Cerebellar nuclear complex (tissue), 1 donor: ENCODE data around the gene MYL6.
"Not testable (repeated sequence)": the region's sequence is repeated elsewhere in the genome, so short reads cannot be mapped to it uniquely, and the experiment has no call there.

Experiments used
- DNase-seq, 2 experiments: peaks; one replicate each; lab custom pipeline; 2025; lab: John Stamatoyannopoulos, UW

MYL6 gene

DNA sequence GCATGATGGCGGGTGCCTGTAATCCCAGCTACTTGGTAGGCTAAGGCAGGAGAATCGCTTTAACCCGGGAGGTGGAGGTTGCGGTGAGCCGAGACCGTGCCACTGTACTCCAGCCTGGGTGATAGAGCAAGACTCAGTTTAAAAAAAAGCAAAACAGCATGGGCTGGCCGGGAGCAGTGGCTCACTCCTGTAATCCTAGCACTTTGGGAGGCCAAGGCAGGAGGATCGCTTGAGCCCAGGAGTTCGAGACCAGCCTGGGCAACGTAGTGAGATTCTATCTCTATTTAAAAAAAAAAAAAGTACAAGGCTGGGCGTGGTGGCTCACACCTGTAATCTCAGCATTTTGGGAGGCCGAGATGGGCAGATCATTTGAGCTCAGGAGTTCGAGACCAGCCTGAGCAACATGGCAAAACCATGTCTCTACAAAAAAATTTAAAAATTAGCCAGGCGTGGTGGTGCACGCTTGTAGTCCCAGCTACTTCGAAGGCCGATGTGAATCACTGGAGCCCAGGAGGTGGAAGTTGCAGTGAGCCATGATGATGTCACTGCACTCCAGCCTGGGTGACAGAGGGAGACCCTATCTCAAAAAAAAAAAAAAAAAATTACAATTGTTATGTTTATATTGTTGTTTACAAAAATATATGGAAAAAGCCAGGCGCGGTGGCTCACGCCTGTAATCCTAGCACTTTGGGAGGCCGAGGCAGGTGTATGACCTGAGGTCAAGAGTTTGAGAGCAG lies 1.5 kb upstream of the MYL6 start:
- DNase-seq, result not testable (repeated sequence)

DNA sequence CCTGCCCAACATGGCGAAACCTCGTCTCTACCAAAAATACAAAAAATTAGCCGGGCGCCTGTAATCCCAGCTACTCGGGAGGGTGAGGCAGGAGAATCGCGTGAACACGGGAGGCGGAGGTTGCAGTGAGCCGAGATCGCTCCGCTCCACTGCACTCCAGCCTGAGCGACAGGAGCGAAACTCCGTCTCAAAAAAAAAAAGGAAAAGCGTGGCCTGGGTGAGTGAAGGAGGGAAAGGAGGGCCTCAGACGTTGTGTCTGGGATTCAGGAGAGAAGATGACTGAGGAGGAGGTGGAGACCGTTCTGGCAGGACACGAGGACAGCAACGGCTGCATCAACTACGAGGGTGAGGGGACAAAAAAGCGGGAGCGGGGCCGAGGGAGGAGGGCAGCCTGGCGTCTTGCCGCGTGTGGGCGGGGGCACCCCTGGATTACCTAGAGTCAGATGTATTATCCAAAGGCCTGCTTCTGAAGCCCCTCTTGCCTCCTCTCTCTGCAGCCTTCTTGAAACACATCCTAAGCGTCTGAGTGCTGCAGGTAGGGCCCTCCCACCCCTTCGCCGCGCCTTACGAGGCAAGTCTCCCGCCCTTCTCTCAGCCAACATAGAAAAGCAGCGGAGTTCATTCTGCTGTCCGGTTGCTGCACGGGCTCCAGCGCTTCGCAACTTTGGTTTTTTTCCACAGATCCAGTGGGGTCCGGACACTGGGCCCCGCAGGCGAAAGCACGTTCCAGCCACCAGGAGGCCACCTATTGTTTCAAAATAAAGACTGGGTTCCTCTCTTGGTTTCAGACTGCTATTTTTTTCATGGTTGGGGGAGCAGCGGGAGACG lies 744 bp upstream of the MYL6 start:
- peak in 1 of 2 experiments; percentile 58 for DNase-seq

DNA sequence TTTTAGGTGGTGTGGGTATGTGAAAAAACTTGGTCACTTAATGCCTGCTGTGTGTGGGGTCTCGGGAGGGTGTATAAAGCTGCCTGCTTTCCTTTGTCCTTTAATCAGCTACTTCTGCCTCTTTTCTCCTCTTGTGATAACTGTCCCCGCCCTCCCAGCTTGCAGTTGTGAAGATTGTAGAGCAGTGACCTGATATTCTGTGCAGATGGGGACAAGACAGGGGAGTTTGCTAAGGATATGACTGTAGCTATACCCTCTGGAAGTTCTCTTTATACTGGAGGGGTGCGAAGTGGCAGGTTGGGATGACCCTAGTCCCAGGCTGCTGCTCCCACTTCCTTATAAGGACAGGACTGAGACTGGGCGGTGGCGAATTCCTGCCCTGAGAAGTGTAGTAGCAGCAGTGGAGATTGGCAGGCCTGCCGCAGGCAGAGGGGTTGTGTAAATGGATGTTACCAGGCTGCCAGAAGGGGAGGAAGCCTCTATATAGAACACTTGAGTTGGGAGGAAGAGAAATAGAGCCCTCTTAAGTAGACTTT lies 835 bp downstream of the MYL6 start:
- DNase-seq, result no peak

DNA sequence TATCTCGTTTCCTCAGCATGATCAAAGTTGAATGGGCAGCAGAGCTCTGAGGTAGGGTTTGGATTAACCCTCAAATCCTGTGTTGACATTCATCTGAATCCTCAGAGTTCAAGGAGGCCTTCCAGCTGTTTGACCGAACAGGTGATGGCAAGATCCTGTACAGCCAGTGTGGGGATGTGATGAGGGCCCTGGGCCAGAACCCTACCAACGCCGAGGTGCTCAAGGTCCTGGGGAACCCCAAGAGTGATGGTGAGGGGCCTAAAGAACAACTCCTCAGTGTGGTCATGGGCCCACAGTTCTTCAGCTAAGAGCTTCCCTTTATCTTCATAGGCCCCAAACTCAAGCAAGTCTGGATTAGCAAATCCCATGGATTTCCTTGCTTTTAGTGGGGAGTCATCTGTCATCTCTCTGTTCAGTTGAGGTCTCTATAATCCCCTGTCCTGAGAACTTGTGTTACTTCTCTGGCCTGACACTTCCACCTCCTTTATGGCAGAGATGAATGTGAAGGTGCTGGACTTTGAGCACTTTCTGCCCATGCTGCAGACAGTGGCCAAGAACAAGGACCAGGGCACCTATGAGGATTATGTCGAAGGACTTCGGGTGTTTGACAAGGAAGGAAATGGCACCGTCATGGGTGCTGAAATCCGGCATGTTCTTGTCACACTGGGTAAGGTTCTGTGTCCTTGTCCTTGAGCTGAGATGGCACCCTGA lies 1.5 kb downstream of the MYL6 start:
- no peak for DNase-seq

DNA sequence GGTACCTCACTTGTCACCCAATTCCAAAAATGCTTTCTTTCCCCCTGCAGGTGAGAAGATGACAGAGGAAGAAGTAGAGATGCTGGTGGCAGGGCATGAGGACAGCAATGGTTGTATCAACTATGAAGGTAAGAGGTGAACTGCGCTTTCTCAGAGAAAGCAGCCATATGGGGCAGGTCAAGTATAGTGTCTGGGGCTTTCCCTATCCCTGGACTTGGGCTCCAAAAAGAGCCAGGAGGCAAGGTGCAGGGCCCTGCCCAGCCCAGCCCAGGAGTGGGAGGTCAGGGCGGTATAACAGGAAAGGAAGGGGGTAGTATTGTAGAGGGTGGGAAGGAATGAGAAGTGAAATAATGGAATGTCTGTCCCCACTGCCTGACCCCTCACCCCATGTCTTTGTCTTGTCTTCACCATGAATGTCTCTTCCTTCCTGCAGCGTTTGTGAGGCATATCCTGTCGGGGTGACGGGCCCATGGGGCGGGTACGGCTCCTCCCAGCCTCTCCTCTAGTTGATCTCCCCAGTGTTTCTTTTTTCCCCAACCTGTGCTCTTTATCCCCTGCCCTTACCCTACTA lies 2.1 kb downstream of the MYL6 start:
- DNase-seq, result no peak

DNA sequence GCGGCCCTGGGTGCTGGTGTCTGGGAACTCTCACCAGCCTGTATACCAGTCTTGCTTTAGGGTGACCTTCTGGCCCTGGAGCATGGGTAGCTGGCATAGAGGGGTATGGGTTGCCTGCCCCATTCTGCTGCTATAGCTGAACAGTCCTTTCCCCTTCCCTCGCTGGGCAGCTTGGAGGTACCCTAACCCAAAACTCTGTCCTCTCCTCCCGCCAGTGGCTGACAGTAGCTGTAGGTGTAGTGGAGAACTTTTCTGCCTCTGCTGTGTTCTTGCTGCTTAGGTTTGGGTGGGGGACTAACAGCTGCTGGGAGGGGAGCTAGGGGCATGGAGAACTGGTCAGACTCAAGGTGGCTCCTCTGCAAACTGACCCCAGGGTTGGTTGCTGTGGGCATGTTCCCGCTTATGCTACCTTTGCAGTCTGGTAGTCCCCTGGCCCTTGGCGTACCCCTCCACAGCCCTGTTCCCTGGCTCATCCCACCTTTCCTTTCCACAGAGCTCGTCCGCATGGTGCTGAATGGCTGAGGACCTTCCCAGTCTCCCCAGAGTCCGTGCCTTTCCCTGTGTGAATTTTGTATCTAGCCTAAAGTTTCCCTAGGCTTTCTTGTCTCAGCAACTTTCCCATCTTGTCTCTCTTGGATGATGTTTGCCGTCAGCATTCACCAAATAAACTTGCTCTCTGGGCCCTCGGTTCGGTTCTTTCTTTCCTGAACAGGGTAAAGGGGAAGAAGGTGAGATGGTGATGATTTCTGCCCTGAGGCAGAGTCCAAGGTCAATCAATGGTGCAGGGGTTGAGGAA lies 2.9 kb downstream of the MYL6 start:
- DNase-seq, result no peak

DNA sequence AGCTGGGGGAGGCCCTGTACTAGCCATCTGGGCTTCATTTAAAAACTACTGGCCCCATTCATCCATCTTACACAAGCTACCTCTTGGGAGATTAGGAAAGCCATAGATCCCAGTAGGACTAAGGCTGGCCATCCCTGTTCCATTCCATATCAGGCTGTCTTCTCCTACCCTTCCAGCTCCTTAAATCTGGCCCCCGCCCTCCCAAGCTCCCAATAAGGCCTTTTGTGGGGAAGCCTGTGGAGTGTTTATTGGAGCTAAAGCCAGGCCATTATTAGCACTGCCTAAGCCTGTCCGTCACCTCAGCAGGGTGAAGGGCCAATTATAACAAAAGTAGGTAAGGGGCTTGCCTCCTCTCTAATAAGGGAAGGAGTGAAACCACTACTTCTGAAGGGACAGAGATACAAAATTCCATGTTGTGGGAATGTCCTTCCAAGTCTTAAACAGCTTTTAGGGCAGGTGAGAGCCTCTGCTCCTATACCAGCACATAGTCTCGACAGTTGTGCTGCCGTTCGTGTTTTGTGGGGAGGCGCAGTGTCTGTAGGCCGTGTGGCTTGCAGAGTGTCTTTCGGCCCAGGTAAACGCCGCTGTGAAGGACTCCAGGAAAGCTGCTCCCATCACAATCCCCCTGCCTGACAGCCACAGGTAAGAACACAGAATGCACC lies 3.7 kb downstream of the MYL6 start:
- no peak for DNase-seq

DNA sequence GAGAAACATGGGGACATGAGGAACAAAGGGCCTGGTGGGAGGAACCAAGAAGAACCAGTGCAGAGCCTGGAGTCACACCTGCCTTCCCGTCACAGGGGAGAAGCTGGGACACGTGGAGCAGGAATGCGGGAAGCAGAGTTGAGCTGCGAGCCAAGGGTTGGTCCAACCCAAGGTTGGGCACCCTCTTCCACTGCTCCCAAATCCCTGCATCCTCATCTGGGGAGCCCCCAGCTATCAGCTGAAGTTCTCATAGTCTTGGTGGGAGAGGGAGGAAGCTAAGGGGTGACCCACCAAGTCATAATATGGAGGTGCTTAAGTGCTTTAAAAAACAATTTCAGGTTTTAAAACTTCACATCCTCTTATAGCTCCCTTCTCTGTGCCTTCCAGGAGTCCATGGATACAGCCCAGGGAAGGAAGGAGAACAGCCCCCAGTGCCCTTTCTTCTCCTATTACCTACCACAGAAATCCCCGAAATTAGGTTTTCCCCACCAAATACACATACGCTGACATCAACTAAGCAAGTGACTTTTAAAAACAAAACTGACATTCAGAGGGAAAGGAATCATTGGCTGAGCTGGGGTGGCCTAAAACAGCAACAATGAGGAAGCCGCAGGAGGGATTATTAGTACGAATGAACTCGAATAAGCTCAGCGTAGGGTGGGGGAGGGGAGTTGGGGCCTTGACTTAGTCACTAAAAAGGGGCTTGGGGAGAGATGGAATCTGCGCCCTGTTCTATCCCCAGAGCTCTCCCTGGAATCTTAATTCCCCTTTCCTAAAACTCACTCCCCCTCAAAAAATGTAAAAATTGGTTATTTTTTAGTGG lies 4.5 kb downstream of the MYL6 start:
- DNase-seq, result no peak

DNA sequence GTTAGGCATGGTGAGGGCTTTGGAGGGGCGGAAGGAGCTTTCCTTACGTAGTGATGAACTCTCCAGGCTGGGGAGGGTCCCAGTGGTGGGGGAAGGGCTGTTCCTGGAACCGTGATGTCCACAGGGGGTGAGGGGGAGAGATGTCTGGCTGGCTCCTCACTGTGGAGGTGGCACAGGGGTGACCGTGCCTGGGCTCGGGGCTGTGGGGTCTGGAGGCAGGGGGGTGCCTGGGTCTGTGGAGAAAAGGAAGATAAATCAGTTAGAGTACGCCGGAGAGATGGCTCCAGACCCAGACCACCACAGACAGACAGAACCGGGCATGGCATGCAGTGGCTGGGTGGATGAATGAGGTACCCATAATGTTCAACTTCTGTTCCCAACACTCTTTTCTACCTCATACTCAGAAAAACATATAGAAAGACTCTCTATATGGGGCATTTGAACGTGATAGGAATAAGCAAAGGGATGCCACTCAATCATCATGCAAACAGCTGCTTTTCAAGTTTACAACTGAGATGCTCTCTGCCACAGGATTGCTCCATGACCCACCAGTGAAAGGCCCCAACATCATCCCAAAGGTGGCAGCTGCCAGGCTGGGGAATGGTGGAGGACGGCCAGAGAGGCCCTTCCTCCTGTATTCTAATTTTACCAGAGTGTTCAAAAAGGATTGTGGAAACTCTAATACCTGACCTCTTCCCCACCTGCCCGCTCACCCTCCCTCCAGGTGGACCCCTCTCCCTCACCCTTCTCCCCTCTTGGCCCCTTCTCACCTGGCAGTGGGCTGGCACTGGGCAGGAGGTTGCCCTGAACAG lies 5.6 kb downstream of the MYL6 start:
- DNase-seq, result no peak

DNA sequence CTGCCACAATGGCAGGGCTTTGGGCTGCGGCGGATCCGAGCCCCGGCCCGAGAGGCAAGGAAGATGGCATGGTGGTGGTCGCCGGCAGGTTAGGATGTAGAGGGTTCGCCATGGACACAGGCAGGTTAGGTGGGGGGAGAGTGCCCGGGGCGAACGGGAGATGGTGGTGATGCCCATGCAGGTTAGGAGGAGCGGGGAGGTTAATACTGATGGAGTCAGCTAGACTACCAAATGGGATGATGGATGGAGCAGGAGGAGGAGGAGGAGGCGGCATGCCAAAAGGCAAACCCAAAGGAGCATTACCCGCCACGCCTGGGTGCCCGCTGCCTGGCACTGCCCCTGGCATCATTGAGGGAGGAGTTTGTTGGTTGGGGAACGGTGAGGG lies 6.2 kb downstream of the MYL6 start:
- DNase-seq, result no peak

DNA sequence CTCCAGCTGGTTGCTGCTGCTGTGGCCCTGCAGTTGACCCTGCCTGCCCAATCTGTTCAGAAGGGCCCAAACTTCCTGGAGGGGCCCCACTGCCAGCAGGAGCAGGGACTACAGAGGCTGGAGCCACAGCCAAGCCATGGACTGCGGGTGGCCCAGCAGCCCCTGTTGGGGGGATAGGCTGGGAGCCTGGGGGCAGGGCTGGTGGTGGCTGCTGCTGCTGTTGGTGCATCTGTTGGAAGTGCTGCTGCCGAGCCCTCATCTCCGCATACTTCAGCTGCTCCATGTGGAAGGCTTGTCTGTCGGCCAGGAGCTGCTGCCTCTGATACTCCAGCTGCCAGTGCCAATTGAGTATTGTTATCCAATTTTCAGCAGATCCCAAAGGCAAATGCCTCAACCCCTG lies 7.2 kb downstream of the MYL6 start:
- no peak for DNase-seq

DNA sequence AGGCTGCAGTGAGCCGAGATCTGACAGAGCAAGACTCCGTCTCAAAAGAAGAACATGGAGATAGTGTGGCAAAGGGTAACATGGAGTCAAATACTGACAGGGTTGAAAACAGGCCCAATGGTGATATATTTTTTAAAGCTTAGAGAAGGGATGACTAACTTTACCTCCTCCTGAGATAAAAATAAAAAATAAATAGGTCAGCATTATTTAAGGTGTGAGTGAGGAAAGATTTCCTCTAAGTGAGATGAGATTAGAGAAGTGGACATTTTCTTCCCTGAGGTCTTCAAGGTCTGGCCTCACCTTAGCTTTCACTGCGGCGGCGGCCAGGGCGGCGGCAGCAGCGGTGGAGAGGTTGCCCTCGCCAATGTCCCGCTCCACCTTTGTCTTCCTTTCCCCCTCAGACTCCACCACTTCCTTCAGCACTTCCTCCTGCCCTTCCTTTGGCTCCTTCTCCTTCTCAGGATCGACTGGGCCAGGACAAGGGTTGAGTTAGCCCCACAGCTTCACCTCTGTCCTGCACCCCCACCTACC lies 11.1 kb downstream of the MYL6 start:
- no peak for DNase-seq

DNA sequence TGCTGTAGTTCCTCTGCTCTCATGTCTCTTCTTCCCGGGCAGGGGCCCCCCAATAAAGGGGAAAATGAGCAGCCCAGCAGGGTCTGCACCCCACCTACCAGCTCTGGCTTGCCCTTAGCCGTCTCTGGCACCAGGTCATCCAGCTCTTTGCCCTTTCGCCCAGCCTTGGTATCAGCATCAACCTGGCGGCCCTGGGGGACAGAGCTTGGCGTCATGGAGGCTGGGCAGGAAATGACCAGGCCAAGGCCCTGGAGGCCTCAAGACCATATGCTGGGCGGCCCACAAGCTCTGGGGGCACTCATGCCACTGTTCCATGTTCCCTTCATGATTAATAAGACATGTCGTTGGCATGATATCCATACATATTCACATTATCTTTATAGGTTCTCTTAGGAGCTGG lies 14.7 kb downstream of the MYL6 start:
- no peak for DNase-seq

DNA sequence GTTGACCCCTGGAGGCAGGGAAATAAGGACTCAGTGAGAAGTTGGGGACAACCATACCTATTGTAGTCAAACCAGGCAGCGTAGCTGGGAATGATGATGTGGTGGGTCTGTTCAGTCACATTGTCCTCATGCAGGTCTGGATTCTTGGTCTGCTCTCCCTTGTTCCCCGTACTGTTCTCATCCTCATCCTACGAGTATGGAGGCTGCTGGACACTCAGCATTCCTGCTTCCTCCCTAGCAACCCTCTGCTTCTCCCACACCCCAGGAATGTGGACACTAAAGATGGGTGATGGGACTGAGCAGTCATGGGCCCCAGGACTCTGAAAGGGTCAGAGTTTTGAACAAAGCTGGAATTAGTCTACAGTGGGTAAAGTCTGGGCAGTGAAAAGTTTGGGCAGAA lies 20.2 kb downstream of the MYL6 start:
- no peak for DNase-seq

DNA sequence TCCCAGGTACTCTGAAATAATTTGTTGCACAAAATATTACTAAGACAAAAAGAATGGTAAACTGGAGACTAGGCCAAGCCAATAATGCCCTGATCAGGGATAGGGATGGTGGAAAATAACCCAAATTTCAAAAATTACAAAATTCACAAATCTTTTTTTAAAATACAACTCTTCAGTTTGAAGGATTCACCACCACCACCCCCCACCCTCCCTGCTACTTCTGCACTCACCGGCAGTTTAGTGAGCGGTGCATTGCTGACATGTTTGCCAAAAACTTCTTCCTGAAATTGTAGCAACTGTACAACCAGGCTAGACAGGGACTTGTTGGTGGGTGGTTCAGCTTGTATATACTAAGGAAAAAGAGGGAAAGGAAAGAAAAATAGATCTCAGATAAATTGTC lies 28.8 kb downstream of the MYL6 start:
- DNase-seq, result no peak

DNA sequence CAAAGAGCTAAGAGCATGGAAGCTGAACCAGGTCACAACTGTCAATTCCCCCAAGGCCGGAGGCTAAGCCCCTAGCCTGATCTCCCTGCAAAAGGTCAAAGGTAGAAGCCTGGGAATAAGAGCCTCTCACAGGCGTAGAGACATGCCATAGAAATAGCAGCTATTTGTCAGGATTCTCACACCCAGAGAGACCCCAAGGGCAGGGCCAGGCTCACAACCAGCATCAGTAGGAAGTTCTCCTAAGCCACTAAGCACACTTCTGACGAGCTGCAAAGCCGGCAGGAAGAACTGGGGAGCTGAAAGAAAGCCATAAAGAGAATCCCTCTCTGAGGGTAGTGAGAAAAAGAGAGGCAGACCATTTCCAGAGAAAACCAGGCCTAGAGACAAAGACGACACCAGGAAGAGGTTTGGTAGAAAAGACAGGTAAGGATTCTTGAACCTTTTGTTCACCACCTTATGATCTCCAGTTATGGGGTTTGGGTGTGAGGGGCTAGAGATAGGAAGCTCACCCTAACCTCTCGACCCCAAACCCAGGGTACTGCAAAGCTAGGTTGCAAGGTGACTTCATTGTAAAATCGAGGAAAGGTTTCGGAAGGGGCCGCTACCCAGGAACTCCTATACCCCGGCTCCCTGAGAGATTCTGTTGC lies 30.1 kb downstream of the MYL6 start:
- DNase-seq, result no peak

DNA sequence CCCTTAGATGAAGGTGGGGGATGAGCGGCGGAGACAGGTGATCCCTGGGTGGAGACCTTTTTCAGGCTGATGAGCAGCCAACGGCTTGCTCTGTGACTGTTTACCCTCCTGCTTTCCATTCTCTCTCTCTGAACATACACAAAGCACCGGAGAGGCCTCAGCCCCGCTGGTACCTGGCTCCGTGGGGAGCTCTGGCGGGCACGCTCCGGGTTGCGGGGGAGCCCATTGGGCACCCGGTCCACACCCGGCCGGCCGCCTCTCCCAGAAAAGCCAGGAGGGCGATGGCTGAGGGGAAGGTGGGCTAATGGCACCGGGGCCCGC lies 30.6 kb downstream of the MYL6 start:
- DNase-seq, result no peak

DNA sequence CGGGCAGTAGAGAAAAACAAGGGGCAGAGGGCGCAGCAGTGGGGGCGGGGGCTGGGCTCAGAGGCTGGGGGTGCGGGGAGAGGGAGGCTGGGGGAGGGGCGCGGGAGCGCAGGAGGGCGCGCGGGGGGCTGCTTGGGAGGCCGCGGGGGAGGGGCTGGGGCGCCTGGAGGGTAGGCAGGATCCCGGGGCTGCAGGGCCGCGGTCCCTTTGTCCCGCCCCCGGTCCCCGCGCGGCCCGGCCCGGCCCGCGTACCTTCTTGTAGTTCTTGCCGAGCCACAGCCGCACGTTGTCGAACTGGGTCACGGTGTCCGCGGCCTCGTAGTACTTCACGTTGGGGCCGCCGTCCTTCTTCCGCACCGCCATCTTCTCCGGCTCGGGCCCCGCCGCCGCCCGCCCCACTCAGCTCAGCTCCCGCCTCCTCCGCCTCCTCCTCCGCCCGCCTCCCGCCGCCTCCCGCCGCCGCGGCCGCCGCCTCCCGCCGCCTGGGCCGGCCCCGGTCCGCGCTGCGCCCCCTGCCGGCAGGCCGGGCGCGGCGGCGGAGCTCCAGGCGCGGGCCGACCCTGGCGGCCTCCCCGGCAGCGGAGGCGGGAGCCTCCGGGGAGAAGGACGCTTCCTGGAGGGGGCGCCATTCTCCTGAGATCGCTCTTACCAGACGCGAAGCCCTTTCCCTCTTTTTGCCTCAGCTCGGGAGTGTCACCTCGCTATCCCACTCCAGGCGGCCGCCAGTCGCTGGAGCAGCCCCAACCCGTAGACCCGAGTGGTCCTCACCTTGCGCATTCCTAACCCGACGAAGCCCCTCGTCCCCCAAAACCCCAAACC lies 31.1 kb downstream of the MYL6 start, which contains the start of gene SMARCC2:
Gene SMARCC2 (minus strand): TSS at position 385 of the 819 bp plus-strand sequence. CDS start 22 bp downstream, at position 363.
- DNase-seq, result peak in 1 of 2 experiments; percentile 32
